Bronchial epithelial cell (primary cell): Measurements from ENCODE around the gene TMX1. TPM values are rescaled to one million over a fixed set of nuclear protein-coding genes. Genes with fewer than 3 reads are reported as not detected.

Source experiments
- DNase-seq: peaks from one replicate; pipeline ENCODE4 v3.0.0-alpha.2; 2010; ENCODE audit warnings: low read depth
- FAIRE-seq: peaks from 2 replicates; lab custom pipeline; 2011; peaks lifted over from hg19 to GRCh38; lab: Jason Lieb, UNC
- H3K27me3 ChIP-seq: 2 replicates; pipeline ENCODE4 v1.5.1; 2011; ENCODE audit warnings: low read length; ENCODE audit not compliant: control insufficient read depth, insufficient read depth
- H3K36me3 ChIP-seq: 2 replicates; pipeline ENCODE4 v1.5.1; 2011; ENCODE audit warnings: low read length; ENCODE audit not compliant: control insufficient read depth, insufficient read depth
- H3K4me3 ChIP-seq: 2 replicates; pipeline ENCODE4 v1.5.1; 2011; ENCODE audit warnings: mild to moderate bottlenecking, low read depth, low read length, control low read depth
- CTCF ChIP-seq: IDR thresholded peaks from 2 replicates; pipeline ENCODE4 v1.5.1; 2011; ENCODE audit warnings: mild to moderate bottlenecking, moderate library complexity, low read length, control low read depth, inconsistent platforms; ENCODE audit not compliant: insufficient read depth, severe bottlenecking
- total RNA-seq: library from RNA; depleted of rRNA; stranded (reverse); fragments of >200 nt; gene quantifications from 2 replicates; pipeline ENCODE4 v1.2.1, GENCODE V29; 2014

The TMX1 gene
- total RNA-seq, 1 donor from 2014 or later: 58.2 TPM

- no peak for TF ChIP-seq CTCF
Observed at GRCh38 chr14:51206462-51206861, 33.6 kb upstream of the TMX1 start.

GRCh38 chr14:51207621-51208020, 32.4 kb upstream of the TMX1 start:
- Histone ChIP-seq H3K4me3 (no peak overlapping the region), H3K36me3 (no peaks in the 10 kb centered on the region), H3K27me3 (peaks cover 3% of the 10 kb centered on the region)
- DNase-seq (no peak), FAIRE-seq (no peak)
- no peak for TF ChIP-seq CTCF

More at GRCh38 chr14:51206462-51206861, 33.6 kb upstream of the TMX1 start:
- H3K36me3 ChIP-seq: no peaks in the 10 kb centered on the region
- no peak overlapping the region for H3K4me3 ChIP-seq
- FAIRE-seq (no peak), DNase-seq (no peak)
- H3K27me3 ChIP-seq: peaks cover 3% of the 10 kb centered on the region

GRCh38 chr14:51208982-51209381, 31.1 kb upstream of the TMX1 start:
- peaks cover 3% of the 10 kb centered on the region for H3K27me3 ChIP-seq
- no peaks in the 10 kb centered on the region for H3K36me3 ChIP-seq
- FAIRE-seq: no peak
- TF ChIP-seq CTCF: no peak
- DNase-seq: no peak
- no peak overlapping the region for H3K4me3 ChIP-seq

GRCh38 chr14:51209457-51209856, 30.6 kb upstream of the TMX1 start:
- no peaks in the 10 kb centered on the region for H3K36me3 ChIP-seq
- no peak overlapping the region for H3K4me3 ChIP-seq
- no peak for TF ChIP-seq CTCF
- DNase-seq (no peak), FAIRE-seq (no peak)
- H3K27me3 ChIP-seq: peaks cover 3% of the 10 kb centered on the region

- Histone ChIP-seq H3K4me3 (no peak overlapping the region), H3K27me3 (peaks cover 3% of the 10 kb centered on the region), H3K36me3 (no peaks in the 10 kb centered on the region)
- TF ChIP-seq CTCF: no peak
- DNase-seq: no peak
- FAIRE-seq: no peak
Observed at GRCh38 chr14:51210594-51210993, 29.5 kb upstream of the TMX1 start.

- Histone ChIP-seq H3K4me3 (no peak overlapping the region), H3K27me3 (peaks cover 3% of the 10 kb centered on the region), H3K36me3 (no peaks in the 10 kb centered on the region)
- FAIRE-seq (no peak), DNase-seq (peak; percentile 32)
- TF ChIP-seq CTCF: no peak
Observed at GRCh38 chr14:51211149-51211548, 28.9 kb upstream of the TMX1 start.
